Measurements from ENCODE around the gene PDE8A.

DNA sequence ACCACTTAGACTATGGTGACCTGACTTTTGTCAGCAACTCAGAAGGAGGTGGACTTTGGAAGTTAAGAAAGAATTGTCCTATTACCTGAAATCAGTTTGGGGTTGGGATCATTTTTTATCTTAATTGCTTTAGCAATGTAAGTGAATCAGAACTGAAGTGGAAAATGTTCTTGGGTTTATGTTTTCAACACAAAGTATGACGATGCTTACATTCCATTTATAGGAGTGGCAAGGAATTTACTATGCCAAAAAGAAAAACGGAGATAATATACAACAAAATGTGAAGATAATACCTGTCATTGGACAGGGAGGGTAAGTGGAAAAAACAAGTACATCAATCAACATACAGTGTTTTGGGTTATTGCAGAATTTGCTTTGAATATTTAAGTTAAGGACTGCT, 116.1 kb downstream of the PDE8A start:
- TF ChIP-seq, protein P1, sequence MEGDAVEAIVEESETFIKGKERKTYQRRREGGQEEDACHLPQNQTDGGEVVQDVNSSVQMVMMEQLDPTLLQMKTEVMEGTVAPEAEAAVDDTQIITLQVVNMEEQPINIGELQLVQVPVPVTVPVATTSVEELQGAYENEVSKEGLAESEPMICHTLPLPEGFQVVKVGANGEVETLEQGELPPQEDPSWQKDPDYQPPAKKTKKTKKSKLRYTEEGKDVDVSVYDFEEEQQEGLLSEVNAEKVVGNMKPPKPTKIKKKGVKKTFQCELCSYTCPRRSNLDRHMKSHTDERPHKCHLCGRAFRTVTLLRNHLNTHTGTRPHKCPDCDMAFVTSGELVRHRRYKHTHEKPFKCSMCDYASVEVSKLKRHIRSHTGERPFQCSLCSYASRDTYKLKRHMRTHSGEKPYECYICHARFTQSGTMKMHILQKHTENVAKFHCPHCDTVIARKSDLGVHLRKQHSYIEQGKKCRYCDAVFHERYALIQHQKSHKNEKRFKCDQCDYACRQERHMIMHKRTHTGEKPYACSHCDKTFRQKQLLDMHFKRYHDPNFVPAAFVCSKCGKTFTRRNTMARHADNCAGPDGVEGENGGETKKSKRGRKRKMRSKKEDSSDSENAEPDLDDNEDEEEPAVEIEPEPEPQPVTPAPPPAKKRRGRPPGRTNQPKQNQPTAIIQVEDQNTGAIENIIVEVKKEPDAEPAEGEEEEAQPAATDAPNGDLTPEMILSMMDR (conservative IDR thresholded peaks at IDR 0.05; ENCODE audit: low read depth, low read length): no peak
- TF ChIP-seq EZH2 (IDR thresholded peaks at IDR 0.05; ENCODE audit: low read length, unreplicated experiment): no peak

Measured in PC-3 (cell line).